ENCODE results near the gene ITCH. TPM values are rescaled to one million over a fixed set of nuclear protein-coding genes. Genes with fewer than 3 reads are reported as not detected.

The ITCH gene
- total and polyA plus RNA-seq, 9 of the 15 experiments (the other 6 are each of a cell fraction or from before 2014, with no cell fraction given) = 7.5 to 53.0 (median 22.9) TPM

DNA sequence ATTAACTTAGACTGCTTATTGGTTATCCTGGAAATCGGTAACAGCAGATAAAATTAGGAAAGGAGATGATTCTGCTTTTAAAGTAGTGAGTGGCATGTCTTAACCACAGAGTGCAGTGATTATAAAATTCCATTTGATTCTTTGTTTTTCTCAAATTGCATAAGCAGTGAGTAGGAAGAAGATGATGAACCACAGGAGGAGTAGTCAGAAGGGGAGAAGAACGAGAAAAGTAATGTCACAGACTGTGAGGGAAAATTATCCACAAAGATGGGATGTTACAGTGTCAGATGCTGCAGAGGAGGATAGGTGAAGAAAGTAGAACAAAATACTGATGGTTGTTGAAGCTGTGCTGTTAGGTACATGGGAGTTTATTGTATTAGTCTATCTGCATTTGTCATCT is 63.0 kb downstream of the ITCH start:
- H3K9me1 ChIP-seq (ENCODE audit: control insufficient read depth, insufficient read depth, low read length) = no peaks in the 10 kb centered on the region
- FAIRE-seq = no peak
- no peaks in the 10 kb centered on the region for H3K27me3 ChIP-seq (ENCODE audit: control insufficient read depth in 2 of 2, insufficient read depth in 2 of 2, low read length in 2 of 2)
- intact Hi-C loops (cut with micrococcal nuclease) (no loop called here), in situ Hi-C loops (cut with MboI) (no loop called here)
- H3K4me3 ChIP-seq = no peak overlapping the region
- no peaks in the 10 kb centered on the region for H3K79me2 ChIP-seq (ENCODE audit: control insufficient read depth, insufficient read depth, low read length)
- POLR2A ChIA-PET = no interaction called here
- H3K9me3 ChIP-seq (replicated peaks; ENCODE audit: control insufficient read depth, insufficient read depth, low read depth, low read length) = no peaks in the 10 kb centered on the region
- H3K36me3 ChIP-seq (ENCODE audit: control insufficient read depth, insufficient read depth, low read length) = peaks cover 76% of the 10 kb centered on the region
- H3K9ac ChIP-seq (ENCODE audit: insufficient read depth in 1 of 2, low read depth in 2 of 2, low read length in 2 of 2) = no peak overlapping the region
- ATAC-seq = no peak
- BruUV-seq (replicated peaks) = no TSS peak
- H4K20me1 ChIP-seq (replicated peaks; ENCODE audit: control insufficient read depth, insufficient read depth, low read length) = no peaks in the 10 kb centered on the region; the same call in 1 of the 2 replicates
- H2AFZ ChIP-seq (ENCODE audit: low read depth, low read length) = no peak overlapping the region
- no peak overlapping the region for H3K4me2 ChIP-seq (ENCODE audit: insufficient read depth, low read length)
- peaks cover 0 to 3% of the 10 kb centered on the region in 2 experiments; a peak in 1 of 5 replicates for H3K4me1 ChIP-seq (replicated peaks in 1 of 2; ENCODE audit: control insufficient read depth in 2 of 2, insufficient read depth in 2 of 2, low read length in 2 of 2)
- 78% methylated on average over 2 of the region's 2 CpGs for WGBS (ENCODE audit: insufficient coverage, low coverage, missing lambda C conversion rate)
- CTCF ChIA-PET (ENCODE audit: low intra/inter-chr PET ratio) = no interaction called here
- TF ChIP-seq CHD4 (IDR thresholded peaks at IDR 0.05; ENCODE audit: insufficient read depth, insufficient replicate concordance, low read depth, low read length, poor library complexity, severe bottlenecking) (no peak), ZC3H4 (CRISPR knock-in tag; IDR thresholded peaks at IDR 0.05; ENCODE audit: borderline replicate concordance) (no peak), BRCA1 (IDR thresholded peaks at IDR 0.05) (no peak), BRCA1 (CRISPR knock-in tag; IDR thresholded peaks at IDR 0.05) (no peak), TCF7 (IDR thresholded peaks at IDR 0.05; ENCODE audit: borderline replicate concordance) (no peak), SMARCA5 (IDR thresholded peaks at IDR 0.05) (no peak), MEF2A (IDR thresholded peaks at IDR 0.05; ENCODE audit: control insufficient read depth, low read depth, low read length) (no peak), ZC3H8 (IDR thresholded peaks at IDR 0.05) (no peak), ZNF766 (CRISPR knock-in tag; conservative IDR thresholded peaks at IDR 0.05) (no peak), IRF2 (CRISPR knock-in tag; IDR thresholded peaks at IDR 0.05) (no peak), TAF9B (IDR thresholded peaks at IDR 0.05; ENCODE audit: partially characterized antibody) (no peak), PHB2 (IDR thresholded peaks at IDR 0.05; ENCODE audit: low read depth) (no peak)
- TF ChIP-seq, protein P1, sequence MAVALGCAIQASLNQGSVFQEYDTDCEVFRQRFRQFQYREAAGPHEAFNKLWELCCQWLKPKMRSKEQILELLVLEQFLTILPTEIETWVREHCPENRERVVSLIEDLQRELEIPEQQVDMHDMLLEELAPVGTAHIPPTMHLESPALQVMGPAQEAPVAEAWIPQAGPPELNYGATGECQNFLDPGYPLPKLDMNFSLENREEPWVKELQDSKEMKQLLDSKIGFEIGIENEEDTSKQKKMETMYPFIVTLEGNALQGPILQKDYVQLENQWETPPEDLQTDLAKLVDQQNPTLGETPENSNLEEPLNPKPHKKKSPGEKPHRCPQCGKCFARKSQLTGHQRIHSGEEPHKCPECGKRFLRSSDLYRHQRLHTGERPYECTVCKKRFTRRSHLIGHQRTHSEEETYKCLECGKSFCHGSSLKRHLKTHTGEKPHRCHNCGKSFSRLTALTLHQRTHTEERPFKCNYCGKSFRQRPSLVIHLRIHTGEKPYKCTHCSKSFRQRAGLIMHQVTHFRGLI (CRISPR knock-in tag; IDR thresholded peaks at IDR 0.05) = no peak
- TF ChIP-seq, protein P2, sequence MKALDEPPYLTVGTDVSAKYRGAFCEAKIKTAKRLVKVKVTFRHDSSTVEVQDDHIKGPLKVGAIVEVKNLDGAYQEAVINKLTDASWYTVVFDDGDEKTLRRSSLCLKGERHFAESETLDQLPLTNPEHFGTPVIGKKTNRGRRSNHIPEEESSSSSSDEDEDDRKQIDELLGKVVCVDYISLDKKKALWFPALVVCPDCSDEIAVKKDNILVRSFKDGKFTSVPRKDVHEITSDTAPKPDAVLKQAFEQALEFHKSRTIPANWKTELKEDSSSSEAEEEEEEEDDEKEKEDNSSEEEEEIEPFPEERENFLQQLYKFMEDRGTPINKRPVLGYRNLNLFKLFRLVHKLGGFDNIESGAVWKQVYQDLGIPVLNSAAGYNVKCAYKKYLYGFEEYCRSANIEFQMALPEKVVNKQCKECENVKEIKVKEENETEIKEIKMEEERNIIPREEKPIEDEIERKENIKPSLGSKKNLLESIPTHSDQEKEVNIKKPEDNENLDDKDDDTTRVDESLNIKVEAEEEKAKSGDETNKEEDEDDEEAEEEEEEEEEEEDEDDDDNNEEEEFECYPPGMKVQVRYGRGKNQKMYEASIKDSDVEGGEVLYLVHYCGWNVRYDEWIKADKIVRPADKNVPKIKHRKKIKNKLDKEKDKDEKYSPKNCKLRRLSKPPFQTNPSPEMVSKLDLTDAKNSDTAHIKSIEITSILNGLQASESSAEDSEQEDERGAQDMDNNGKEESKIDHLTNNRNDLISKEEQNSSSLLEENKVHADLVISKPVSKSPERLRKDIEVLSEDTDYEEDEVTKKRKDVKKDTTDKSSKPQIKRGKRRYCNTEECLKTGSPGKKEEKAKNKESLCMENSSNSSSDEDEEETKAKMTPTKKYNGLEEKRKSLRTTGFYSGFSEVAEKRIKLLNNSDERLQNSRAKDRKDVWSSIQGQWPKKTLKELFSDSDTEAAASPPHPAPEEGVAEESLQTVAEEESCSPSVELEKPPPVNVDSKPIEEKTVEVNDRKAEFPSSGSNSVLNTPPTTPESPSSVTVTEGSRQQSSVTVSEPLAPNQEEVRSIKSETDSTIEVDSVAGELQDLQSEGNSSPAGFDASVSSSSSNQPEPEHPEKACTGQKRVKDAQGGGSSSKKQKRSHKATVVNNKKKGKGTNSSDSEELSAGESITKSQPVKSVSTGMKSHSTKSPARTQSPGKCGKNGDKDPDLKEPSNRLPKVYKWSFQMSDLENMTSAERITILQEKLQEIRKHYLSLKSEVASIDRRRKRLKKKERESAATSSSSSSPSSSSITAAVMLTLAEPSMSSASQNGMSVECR (CRISPR knock-in tag; IDR thresholded peaks at IDR 0.05) = no peak
- DNase-seq (ENCODE audit: extremely low read depth in 1 of 4, low spot score in 3 of 4) = no peak
- H3K27ac ChIP-seq (ENCODE audit: extremely low read depth, low read depth, low read length) = no peak overlapping the region
